PFSK-1 (cell line): ENCODE measurements around the gene PLA2G5.

ENCODE experiments used
- FOXP2 ChIP-seq: optimal IDR thresholded peaks from 2 replicates; pipeline ENCODE3; 2011; ENCODE audit warnings: borderline replicate concordance, control low read depth, inconsistent platforms; ENCODE audit not compliant: insufficient read depth; ENCODE audit errors: extremely low read length, extremely low read depth
- POLR2AphosphoS5 ChIP-seq: IDR thresholded peaks from 2 replicates; pipeline ENCODE4 v1.6.1; 2012; ENCODE audit warnings: low read depth, mild to moderate bottlenecking, control low read depth, low read length, moderate library complexity
- SIN3A ChIP-seq: IDR thresholded peaks from 2 replicates; pipeline ENCODE4 v1.6.1; 2012; ENCODE audit warnings: mild to moderate bottlenecking, low read length, moderate library complexity, borderline replicate concordance; ENCODE audit not compliant: insufficient read depth
- TAF1 ChIP-seq: IDR thresholded peaks from 2 replicates; pipeline ENCODE4 v1.6.1; 2012; ENCODE audit warnings: low read length, control low read depth, borderline replicate concordance; ENCODE audit not compliant: insufficient read depth
- TF ChIP-seq, protein P1 (sequence below), 2 experiments: IDR thresholded peaks; 2 replicates each; pipeline versions ENCODE4 v1.6.1 to v1.8.0; 2011 to 2012; ENCODE audit warnings: low read depth in 2 of 2, low read length in 2 of 2, control low read depth in 1 of 2, inconsistent platforms in 1 of 2, mild to moderate bottlenecking in 1 of 2, moderate library complexity in 1 of 2; ENCODE audit not compliant: insufficient read depth in 1 of 2

The PLA2G5 gene

GRCh38 chr1:20112279-20113000 is 42.4 kb downstream of the PLA2G5 start:
- TF ChIP-seq SIN3A (no peak), TAF1 (no peak), POLR2AphosphoS5 (no peak), FOXP2 (no peak)
- TF ChIP-seq, protein P1, sequence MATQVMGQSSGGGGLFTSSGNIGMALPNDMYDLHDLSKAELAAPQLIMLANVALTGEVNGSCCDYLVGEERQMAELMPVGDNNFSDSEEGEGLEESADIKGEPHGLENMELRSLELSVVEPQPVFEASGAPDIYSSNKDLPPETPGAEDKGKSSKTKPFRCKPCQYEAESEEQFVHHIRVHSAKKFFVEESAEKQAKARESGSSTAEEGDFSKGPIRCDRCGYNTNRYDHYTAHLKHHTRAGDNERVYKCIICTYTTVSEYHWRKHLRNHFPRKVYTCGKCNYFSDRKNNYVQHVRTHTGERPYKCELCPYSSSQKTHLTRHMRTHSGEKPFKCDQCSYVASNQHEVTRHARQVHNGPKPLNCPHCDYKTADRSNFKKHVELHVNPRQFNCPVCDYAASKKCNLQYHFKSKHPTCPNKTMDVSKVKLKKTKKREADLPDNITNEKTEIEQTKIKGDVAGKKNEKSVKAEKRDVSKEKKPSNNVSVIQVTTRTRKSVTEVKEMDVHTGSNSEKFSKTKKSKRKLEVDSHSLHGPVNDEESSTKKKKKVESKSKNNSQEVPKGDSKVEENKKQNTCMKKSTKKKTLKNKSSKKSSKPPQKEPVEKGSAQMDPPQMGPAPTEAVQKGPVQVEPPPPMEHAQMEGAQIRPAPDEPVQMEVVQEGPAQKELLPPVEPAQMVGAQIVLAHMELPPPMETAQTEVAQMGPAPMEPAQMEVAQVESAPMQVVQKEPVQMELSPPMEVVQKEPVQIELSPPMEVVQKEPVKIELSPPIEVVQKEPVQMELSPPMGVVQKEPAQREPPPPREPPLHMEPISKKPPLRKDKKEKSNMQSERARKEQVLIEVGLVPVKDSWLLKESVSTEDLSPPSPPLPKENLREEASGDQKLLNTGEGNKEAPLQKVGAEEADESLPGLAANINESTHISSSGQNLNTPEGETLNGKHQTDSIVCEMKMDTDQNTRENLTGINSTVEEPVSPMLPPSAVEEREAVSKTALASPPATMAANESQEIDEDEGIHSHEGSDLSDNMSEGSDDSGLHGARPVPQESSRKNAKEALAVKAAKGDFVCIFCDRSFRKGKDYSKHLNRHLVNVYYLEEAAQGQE (IDR thresholded peaks at IDR 0.05; ENCODE audit: insufficient read depth in 1 of 2, low read depth in 2 of 2, low read length in 2 of 2) = no peak

DNA sequence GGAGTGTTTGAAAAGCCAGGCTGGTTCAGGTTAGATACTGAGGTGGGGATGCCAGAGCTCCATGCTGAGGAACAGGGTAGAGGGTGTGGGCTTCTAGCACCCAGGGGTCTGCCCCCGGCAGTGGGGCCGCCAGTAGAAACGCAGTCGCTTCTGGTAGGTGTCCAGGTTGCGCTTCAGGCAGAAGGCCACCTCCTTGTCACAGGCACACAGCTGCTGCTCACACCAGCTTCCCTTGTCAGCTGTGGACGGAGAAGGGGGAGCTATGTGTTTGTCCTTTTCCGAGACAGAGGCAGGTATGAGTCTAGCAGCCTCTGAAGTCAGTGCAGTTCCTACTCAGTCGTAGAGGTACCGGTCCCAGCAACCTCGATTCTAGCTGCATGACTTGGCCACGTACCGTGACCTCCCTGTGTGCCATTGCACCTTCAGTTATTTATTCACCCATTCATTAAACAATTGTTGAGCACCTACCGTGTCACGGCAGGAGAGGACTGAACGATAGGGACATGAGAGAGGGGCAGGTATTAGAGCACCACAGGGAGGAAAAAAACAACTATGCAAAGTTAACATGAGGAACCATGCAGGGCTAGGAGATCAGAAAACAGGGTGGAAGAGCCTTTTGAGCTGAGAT is 44.1 kb downstream of the PLA2G5 start:
- TF ChIP-seq FOXP2 (no peak), POLR2AphosphoS5 (no peak), SIN3A (no peak), TAF1 (no peak)
- TF ChIP-seq, protein P1 (IDR thresholded peaks at IDR 0.05; ENCODE audit: insufficient read depth in 1 of 2, low read depth in 2 of 2, low read length in 2 of 2) = no peak

DNA sequence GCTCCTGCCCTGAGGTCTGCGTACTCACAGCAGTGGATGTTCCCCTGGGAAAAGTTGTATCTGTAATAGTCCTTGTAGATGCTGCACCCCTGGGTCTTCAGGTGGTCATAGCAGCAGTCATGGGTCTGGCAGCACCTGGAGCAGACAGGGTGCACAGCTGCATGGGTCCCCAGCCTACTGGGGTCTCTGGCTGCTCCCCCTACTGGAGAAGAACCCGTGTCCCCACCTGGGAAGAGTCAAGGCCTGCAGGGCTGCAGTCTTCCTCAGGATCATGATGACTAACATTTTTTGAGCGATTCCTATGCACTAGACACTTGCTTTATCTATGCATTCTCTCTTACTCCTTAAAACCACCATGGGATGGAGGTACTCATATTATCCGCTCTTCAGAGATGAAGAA is 45.5 kb downstream of the PLA2G5 start:
- TF ChIP-seq SIN3A = no peak
- TF ChIP-seq TAF1 = no peak
- TF ChIP-seq, protein P1 (IDR thresholded peaks at IDR 0.05; ENCODE audit: insufficient read depth in 1 of 2, low read depth in 2 of 2, low read length in 2 of 2) = no peak
- TF ChIP-seq FOXP2 = no peak
- TF ChIP-seq POLR2AphosphoS5 = no peak

- TF ChIP-seq TAF1 (no peak), FOXP2 (no peak), POLR2AphosphoS5 (no peak)
Measured at GRCh38 chr1:20115916-20116315, 45.9 kb downstream of the PLA2G5 start.

GRCh38 chr1:20117236-20117635 is 47.2 kb downstream of the PLA2G5 start:
- TF ChIP-seq TAF1 = no peak
- TF ChIP-seq, protein P1 (IDR thresholded peaks at IDR 0.05; ENCODE audit: insufficient read depth in 1 of 2, low read depth in 2 of 2, low read length in 2 of 2) = no peak
- TF ChIP-seq SIN3A = no peak
- no peak for TF ChIP-seq FOXP2
- no peak for TF ChIP-seq POLR2AphosphoS5
